ENCODE measurements around the gene UNC5CL.

- TF ChIP-seq CTCF (conservative IDR thresholded peaks at IDR 0.05; ENCODE audit: low read depth, low read length) (no peak), EZH2 (IDR thresholded peaks at IDR 0.05; ENCODE audit: low read length, unreplicated experiment) (no peak), EZH2phosphoT487 (IDR thresholded peaks at IDR 0.05; ENCODE audit: borderline replicate concordance, low read length) (no peak)
Observed at GRCh38 chr6:41051873-41052272, 12.9 kb upstream of the UNC5CL start.
